ENCODE results near the gene TNFRSF18. TPM values are rescaled to one million over a fixed set of nuclear protein-coding genes. Genes with fewer than 3 reads are reported as not detected.
A peak's percentile ranks its signal among the peaks of the same experiment; 100 is the strongest.

The TNFRSF18 gene
- total and polyA plus RNA-seq, 7 donors = 0.04 to 0.76 (median 0.20) TPM; not detected in 3

GRCh38 chr1:1183833-1184775 lies 22.3 kb downstream of the TNFRSF18 start:
- no peaks in the 10 kb centered on the region for H3K4me1 ChIP-seq
- H3K4me3 ChIP-seq = no peak overlapping the region
- peaks cover 0 to 30% (median 2%) of the 10 kb centered on the region in 3 donors for H3K27me3 ChIP-seq (ENCODE audit: insufficient read depth in 3 of 3, low read length in 2 of 3)
- H3K9me3 ChIP-seq = no peaks in the 10 kb centered on the region
- H3K27ac ChIP-seq = no peak overlapping the region
- no peaks in the 10 kb centered on the region for H3K36me3 ChIP-seq (ENCODE audit: insufficient read depth in 1 of 2, low read depth in 1 of 2)
- intact Hi-C loops (cut with DNase I) = no loop called here
- 86 to 90% (median 89%) methylated on average over 30 to 32 of the region's 33 CpGs for WGBS, 3 donors
- ATAC-seq (no peak), DNase-seq (peak in 1 of 2 donors; percentile 12)
- no peak for TF ChIP-seq CTCF (IDR thresholded peaks at IDR 0.05)

GRCh38 chr1:1183221-1183747 lies 23.1 kb downstream of the TNFRSF18 start:
- no peaks in the 10 kb centered on the region for H3K9me3 ChIP-seq
- intact Hi-C loops (cut with DNase I) = no loop called here
- no peaks in the 10 kb centered on the region for H3K36me3 ChIP-seq (ENCODE audit: insufficient read depth in 1 of 2, low read depth in 1 of 2)
- no peak overlapping the region for H3K27ac ChIP-seq
- WGBS, 3 donors = 53 to 58% (median 55%) methylated on average over 20 to 21 of the region's 21 CpGs
- peak; percentile 10 to 48 for DNase-seq
- ATAC-seq = peak in 1 of 4 donors; percentile 9
- no peak for TF ChIP-seq CTCF (IDR thresholded peaks at IDR 0.05)
- no peaks in the 10 kb centered on the region for H3K4me1 ChIP-seq
- H3K4me3 ChIP-seq = no peak overlapping the region
- H3K27me3 ChIP-seq (ENCODE audit: insufficient read depth in 3 of 3, low read length in 2 of 3) = peaks cover 0 to 33% (median 2%) of the 10 kb centered on the region in 3 donors

GRCh38 chr1:1182491-1183220 lies 23.7 kb downstream of the TNFRSF18 start:
- Histone ChIP-seq H3K9me3 (no peaks in the 10 kb centered on the region), H3K4me3 (no peak overlapping the region), H3K36me3 (ENCODE audit: insufficient read depth in 1 of 2, low read depth in 1 of 2) (no peaks in the 10 kb centered on the region), H3K27ac (no peak overlapping the region), H3K27me3 (ENCODE audit: insufficient read depth in 3 of 3, low read length in 2 of 3) (peaks cover 0 to 37% (median 7%) of the 10 kb centered on the region in 3 donors), H3K4me1 (no peaks in the 10 kb centered on the region)
- intact Hi-C loops (cut with DNase I) = no loop called here
- TF ChIP-seq CTCF (IDR thresholded peaks at IDR 0.05) = no peak
- DNase-seq (peak in 1 of 2 donors; percentile 17), ATAC-seq (peak in 3 of 4 donors; percentile 12 to 45 (median 21))
- WGBS, 3 donors = 64 to 76% (median 65%) methylated on average over 33 to 39 of the region's 39 CpGs

GRCh38 chr1:1181938-1182410 lies 24.4 kb downstream of the TNFRSF18 start:
- peak; percentile 10 to 53 for DNase-seq

More at GRCh38 chr1:1181938-1182410, 24.4 kb downstream of the TNFRSF18 start:
- no peak for ATAC-seq
- 41 to 62% (median 61%) methylated on average over 21 of the region's 21 CpGs for WGBS, 3 donors
- Histone ChIP-seq H3K9me3 (no peaks in the 10 kb centered on the region), H3K36me3 (ENCODE audit: insufficient read depth in 1 of 2, low read depth in 1 of 2) (no peaks in the 10 kb centered on the region), H3K4me1 (no peaks in the 10 kb centered on the region), H3K27ac (no peak overlapping the region), H3K4me3 (no peak overlapping the region), H3K27me3 (ENCODE audit: insufficient read depth in 3 of 3, low read length in 2 of 3) (peaks cover 0 to 42% (median 8%) of the 10 kb centered on the region in 3 donors)
- intact Hi-C loops (cut with DNase I) = no loop called here
- TF ChIP-seq CTCF (IDR thresholded peaks at IDR 0.05) = no peak

Data from psoas muscle (tissue), 8 donors.